Measurements from ENCODE around the gene NT5C2.

NT5C2 gene

GRCh38 chr10:103066141-103067098 is 126.7 kb downstream of the NT5C2 start:
- DNase-seq (ENCODE audit: low read depth in 2 of 2, low spot score in 1 of 2): no peak

DNA sequence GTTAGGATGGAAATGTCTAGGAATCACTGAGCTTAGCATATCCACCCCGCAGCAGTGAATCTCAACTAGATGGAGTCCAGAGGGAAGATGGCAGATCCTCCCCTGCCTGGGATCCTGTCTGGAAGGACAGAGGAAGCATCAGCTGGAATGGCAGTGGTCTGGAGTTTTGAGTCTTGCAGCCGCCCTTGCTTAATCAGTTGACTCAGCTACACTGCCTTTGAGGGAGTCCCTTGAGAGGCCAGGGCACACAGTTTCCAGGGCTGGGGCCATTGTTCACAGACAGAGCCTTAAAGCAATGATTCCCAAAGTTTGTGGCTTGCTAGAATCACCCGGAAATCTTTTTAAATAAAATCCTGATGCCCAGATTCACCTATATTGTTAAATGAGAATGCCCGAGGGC is 128.1 kb downstream of the NT5C2 start:
- DNase-seq (ENCODE audit: low read depth in 2 of 2, low spot score in 1 of 2): no peak

DNA sequence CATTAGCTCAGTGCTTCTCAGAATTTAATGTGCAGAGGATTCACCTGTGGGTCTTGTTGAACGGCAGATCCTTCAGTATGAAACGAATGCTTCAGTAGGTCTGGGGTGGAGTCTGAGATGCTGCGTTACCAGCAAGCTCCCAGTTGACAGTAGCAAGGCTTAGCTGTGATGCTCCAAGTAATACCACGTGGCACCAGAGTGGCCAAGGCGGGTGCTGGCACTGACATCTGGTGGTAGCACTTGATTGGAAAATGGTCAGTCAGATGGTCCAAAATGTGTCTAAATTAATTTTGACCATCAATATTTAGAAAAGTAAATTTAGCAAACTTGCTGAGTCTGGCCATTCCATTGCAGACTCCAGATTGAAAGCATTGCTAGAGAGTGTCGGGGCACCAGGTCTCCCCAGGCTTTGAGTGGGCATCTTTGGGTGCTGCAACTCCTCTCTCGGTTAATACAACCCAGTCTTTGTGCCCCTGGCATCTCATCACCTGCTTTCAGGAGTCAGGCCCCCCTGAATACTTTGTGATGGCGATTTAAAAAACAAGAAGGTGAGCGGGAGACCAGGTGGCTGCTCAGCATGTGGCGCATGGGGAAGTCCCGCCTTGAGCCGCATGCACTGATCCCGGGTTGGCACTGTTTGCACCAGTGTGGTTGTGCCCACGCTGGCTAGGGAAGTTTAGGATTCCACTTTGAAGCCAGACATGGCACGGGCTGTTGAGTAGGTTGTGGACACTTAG is 130.1 kb downstream of the NT5C2 start:
- no peak for DNase-seq (ENCODE audit: low read depth in 2 of 2, low spot score in 1 of 2)

DNA sequence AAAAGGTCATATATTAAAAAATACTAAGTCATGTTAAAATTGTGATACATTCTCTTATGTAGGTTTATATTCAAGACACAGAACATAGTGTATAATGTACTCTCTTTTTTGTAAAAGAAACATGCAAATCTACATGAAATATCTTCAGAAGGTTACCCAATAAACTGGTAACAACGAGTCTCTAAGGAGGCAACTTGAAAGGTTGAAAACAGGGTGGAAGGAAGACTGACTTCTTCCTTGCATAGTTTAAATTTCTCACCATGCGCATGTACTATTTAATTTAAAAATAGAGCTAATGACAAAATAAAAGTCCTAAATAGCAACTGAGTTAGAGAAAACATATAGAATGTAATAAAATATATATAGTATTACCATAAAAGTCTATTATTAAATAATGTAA is 132.5 kb downstream of the NT5C2 start:
- DNase-seq (ENCODE audit: low read depth in 2 of 2, low spot score in 1 of 2): no peak

GRCh38 chr10:103058034-103058433 is 135.0 kb downstream of the NT5C2 start:
- no peak for DNase-seq (ENCODE audit: low read depth in 2 of 2, low spot score in 1 of 2)

- DNase-seq (ENCODE audit: low read depth in 2 of 2, low spot score in 1 of 2): no peak
Observed at GRCh38 chr10:103055105-103055504, 138.0 kb downstream of the NT5C2 start.

DNA sequence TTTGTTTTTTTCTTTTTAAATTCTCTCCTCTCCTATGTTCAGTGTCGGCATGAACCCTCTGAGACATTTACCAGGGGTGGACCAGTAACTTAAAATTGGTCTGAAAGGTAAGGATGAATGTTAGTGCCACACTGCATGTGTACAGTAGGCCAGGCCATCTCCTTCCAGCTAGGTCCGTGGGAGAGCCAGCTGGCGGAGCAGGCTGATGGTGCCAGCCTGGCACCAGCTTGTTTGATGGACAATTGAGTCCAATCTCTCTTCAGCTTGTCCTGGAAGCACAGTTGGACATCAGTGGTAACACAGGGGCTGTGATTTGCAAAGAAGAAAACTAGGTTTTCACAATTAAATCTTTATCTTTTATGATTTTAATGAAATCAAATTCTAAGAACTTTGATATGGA is 138.5 kb downstream of the NT5C2 start:
- no peak for DNase-seq (ENCODE audit: low read depth in 2 of 2, low spot score in 1 of 2)

- peak in 1 of 2 donors; percentile 23 for DNase-seq (ENCODE audit: low read depth in 2 of 2, low spot score in 1 of 2)
Observed at GRCh38 chr10:103053659-103054581, 139.2 kb downstream of the NT5C2 start.

GRCh38 chr10:103049237-103049636 is 143.8 kb downstream of the NT5C2 start:
- DNase-seq (ENCODE audit: low read depth in 2 of 2, low spot score in 1 of 2): no peak

DNA sequence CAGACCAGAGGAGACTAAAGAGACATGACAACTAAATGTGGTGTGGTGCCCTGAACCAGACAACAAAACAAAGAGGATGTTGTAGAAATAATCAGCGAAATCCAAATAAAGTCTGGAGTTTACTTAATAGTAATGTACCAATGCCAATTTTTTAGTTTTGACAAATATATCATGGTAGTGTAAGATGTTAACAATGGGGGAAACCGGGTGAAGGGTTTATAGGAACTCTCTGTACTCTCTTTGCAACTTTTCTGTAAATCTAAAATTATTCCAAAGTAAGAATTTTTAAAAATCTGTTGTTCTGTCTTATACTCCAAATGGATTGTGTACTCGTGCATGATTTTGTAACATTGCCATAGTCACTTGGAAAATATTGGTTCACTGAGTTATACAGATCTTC is 145.7 kb downstream of the NT5C2 start:
- DNase-seq (ENCODE audit: low read depth in 2 of 2, low spot score in 1 of 2): no peak

DNA sequence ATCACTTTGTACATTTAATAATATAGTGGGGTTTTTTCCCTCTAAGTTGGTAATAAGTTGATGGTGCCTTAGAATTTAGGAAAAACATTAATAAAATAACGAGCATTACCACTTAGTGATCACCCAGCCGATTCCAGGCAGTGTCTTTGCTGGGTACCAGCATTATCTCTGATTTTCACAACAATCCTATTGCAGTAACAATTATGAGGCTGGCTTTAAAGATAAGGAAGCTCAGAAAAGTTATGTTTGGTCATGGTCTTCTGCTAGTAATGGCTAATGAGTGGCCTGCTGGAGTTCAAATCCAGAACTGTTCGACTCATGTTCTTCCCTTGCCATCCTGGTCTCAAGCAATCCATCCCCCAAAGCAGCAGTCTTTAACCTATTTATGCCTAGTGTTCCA is 147.1 kb downstream of the NT5C2 start:
- no peak for DNase-seq (ENCODE audit: low read depth in 2 of 2, low spot score in 1 of 2)

DNA sequence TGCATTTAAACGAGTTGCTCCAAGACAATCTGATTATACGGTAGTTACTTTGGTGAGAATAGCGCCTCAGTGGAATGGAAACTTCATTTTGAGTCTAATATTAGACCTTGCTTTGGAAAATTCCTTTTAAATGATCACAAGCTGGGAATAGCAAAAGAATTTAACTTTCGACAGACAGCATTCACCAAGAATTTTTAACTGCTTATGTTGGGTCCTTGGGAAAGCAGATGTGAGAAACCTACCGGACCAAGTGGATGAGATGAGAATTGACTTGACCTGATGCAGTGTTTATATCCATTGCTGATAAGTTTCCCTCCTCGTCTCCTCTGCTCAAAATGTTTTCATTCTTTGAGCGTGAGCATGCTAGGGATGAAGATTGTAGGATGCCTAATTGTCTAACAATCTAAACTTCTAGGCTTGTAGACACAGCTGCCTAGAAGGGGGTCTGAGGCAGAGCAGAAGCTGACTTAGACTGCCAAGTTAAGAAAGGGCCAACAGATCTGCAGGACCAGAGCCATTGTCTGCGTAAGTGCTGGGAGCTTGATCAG is 148.1 kb downstream of the NT5C2 start:
- DNase-seq (ENCODE audit: low read depth in 2 of 2, low spot score in 1 of 2): no peak

DNA sequence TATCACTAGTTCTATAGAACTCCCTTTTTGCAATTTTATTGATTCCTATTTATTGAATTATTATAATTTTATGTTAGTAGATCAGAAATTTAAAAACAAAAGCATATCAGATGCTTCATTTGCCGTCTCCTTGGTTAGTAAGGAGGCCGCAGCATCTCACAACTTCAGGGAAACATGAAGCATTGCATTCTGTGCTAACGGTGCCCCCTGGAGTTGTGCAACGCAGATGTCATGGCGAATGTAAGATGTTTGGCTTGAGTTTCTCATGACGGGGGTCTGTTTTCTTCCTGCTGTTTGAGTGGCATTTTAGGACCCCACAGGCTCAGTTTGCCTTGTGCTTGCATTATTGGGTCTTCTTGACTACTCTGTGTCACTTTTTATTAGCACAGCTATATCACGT is 150.2 kb downstream of the NT5C2 start:
- DNase-seq (ENCODE audit: low read depth in 2 of 2, low spot score in 1 of 2): no peak

DNA sequence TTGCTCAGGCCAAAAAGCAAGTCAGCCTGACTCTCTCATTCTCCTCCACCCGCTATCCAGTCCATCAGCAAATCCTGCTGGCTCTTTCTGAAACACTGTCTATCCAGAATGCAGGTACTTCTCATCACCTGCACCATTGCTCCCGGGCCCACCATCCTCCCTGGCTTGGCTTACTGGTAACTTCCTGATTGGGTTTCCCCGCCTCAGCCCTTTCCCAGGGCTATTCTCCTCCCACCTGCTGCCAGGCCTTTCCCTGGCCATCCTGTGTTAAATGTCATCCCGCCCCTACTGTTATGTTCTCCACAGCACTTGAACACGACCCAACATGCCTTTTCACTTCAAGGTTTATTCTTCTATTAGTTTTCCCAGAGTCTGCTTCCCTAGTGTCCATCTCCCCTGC is 150.9 kb downstream of the NT5C2 start:
- DNase-seq (ENCODE audit: low read depth in 2 of 2, low spot score in 1 of 2): no peak

DNA sequence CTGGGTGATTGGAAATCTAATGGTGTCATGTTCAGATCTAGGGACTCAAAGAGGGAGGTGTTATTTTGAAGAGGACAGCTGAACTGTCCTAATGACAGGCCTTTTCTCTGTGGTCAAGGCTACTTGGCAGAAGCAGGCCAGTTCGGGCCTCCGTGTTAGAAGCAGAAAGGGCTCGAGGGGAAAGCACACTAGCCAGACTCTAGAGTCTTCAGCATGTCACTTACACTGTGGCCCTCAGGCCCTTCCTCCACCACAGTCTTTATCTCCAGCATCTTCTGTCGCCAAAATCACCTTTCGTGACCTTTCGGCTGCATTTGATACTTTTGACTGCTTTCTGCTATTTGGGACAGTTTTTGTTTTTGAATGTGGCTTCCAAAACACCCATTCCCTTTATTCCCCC is 151.7 kb downstream of the NT5C2 start:
- DNase-seq (ENCODE audit: low read depth in 2 of 2, low spot score in 1 of 2): no peak

GRCh38 chr10:103040418-103040817 is 152.7 kb downstream of the NT5C2 start:
- no peak for DNase-seq (ENCODE audit: low read depth in 2 of 2, low spot score in 1 of 2)

DNA sequence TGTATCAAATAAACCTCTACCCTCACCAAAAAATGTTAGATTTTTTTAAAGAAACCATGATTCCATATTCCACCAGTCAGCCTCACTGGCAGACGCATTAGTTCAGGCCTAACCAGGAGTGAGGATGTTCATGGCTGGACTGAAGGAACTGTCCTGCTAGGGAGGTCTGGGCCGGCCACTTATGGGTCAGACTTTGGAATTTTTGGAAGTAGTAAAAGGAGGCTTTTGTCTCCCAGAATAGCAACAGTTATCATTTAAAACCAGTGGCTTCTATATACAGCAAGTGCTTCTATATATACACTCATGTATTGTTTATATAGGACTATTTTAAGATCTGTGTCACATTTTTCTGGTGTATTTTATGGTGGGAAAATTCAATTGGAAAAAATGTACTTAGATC is 154.5 kb downstream of the NT5C2 start:
- DNase-seq (ENCODE audit: low read depth in 2 of 2, low spot score in 1 of 2): no peak

Measured in stimulated activated CD8-positive, alpha-beta memory T cell treated with anti-CD3 and anti-CD28 coated beads, Interleukin-4, amount 100 ng/mL, for 4 hours (primary cell).